ENCODE results near the gene BIRC3. TPM values are rescaled to one million over a fixed set of nuclear protein-coding genes. Genes with fewer than 3 reads are reported as not detected.

The BIRC3 gene
- total RNA-seq, 4 donors from 2014 or later, result 2.4 to 6.9 (median 6.0) TPM

- Histone ChIP-seq H3K27me3 (no peaks in the 10 kb centered on the region), H3K4me1 (peaks cover 0 to 39% (median 13%) of the 10 kb centered on the region in 3 donors), H3K36me3 (peaks cover 0 to 20% (median 7%) of the 10 kb centered on the region in 3 donors), H3K9me3 (no peaks in the 10 kb centered on the region), H3K4me3 (no peak overlapping the region), H3K27ac (peak overlapping the region in 1 of 4 donors; percentile 17)
- no peak for DNase-seq
- 78 to 83% methylated on average over 1 of the region's 1 CpG for WGBS, 2 donors
- TF ChIP-seq POLR2A (IDR thresholded peaks at IDR 0.05) (no peak), CTCF (IDR thresholded peaks at IDR 0.05) (no peak)
- intact Hi-C loops (cut with DNase I), result no loop called here
Measured at GRCh38 chr11:102323542-102324251, 6.4 kb downstream of the BIRC3 start.

- H3K27me3 ChIP-seq, result no peaks in the 10 kb centered on the region
- intact Hi-C loops (cut with DNase I), result no loop called here
- H3K36me3 ChIP-seq, result peaks cover 0 to 34% (median 7%) of the 10 kb centered on the region in 3 donors
- peak in 2 of 6 experiments; percentile 21 to 28 for TF ChIP-seq CTCF (IDR thresholded peaks at IDR 0.05)
- TF ChIP-seq POLR2A (IDR thresholded peaks at IDR 0.05), result no peak
- H3K9me3 ChIP-seq, result no peaks in the 10 kb centered on the region
- no peak overlapping the region for H3K4me3 ChIP-seq
- WGBS, 2 donors, result 35 to 41% methylated on average over 3 of the region's 3 CpGs
- DNase-seq, result no peak
- H3K27ac ChIP-seq, result no peak overlapping the region
- peaks cover 0 to 25% (median 5%) of the 10 kb centered on the region in 3 donors for H3K4me1 ChIP-seq
Measured at GRCh38 chr11:102325088-102325487, 7.8 kb downstream of the BIRC3 start.

GRCh38 chr11:102328748-102329147 lies 11.5 kb downstream of the BIRC3 start:
- H3K9me3 ChIP-seq, result no peaks in the 10 kb centered on the region
- peaks cover 0 to 19% (median 3%) of the 10 kb centered on the region in 3 donors for H3K4me1 ChIP-seq
- no peaks in the 10 kb centered on the region for H3K27me3 ChIP-seq
- intact Hi-C loops (cut with DNase I), result no loop called here
- WGBS, 2 donors, result 95 to 100% methylated on average over 1 of the region's 1 CpG
- no peak overlapping the region for H3K4me3 ChIP-seq
- H3K27ac ChIP-seq, result no peak overlapping the region
- DNase-seq, result no peak
- TF ChIP-seq CTCF (IDR thresholded peaks at IDR 0.05), result no peak
- no peak for TF ChIP-seq POLR2A (IDR thresholded peaks at IDR 0.05)
- peaks cover 0 to 62% (median 7%) of the 10 kb centered on the region in 3 donors for H3K36me3 ChIP-seq

- H3K9me3 ChIP-seq, result no peaks in the 10 kb centered on the region
- H3K36me3 ChIP-seq, result peaks cover 0 to 65% (median 7%) of the 10 kb centered on the region in 3 donors
- TF ChIP-seq POLR2A (IDR thresholded peaks at IDR 0.05) (no peak), CTCF (IDR thresholded peaks at IDR 0.05) (no peak)
- H3K4me3 ChIP-seq, result no peak overlapping the region
- intact Hi-C loops (cut with DNase I), result no loop called here
- H3K27ac ChIP-seq, result no peak overlapping the region
- H3K27me3 ChIP-seq, result no peaks in the 10 kb centered on the region
- peaks cover 0 to 15% (median under 1%) of the 10 kb centered on the region in 3 donors for H3K4me1 ChIP-seq
- no peak for DNase-seq
Measured at GRCh38 chr11:102330231-102330630, 12.9 kb downstream of the BIRC3 start.

- Histone ChIP-seq H3K27ac (no peak overlapping the region), H3K9me3 (no peaks in the 10 kb centered on the region), H3K4me1 (peaks cover 0 to 14% (median 0%) of the 10 kb centered on the region in 3 donors), H3K27me3 (no peaks in the 10 kb centered on the region), H3K36me3 (peaks cover 0 to 65% (median 7%) of the 10 kb centered on the region in 3 donors), H3K4me3 (no peak overlapping the region)
- intact Hi-C loops (cut with DNase I), result no loop called here
- TF ChIP-seq CTCF (IDR thresholded peaks at IDR 0.05) (no peak), POLR2A (IDR thresholded peaks at IDR 0.05) (no peak)
- 83 to 89% methylated on average over 2 of the region's 2 CpGs for WGBS, 2 donors
- no peak for DNase-seq
Measured at GRCh38 chr11:102331341-102331740, 14.1 kb downstream of the BIRC3 start.

All from esophagus squamous epithelium (tissue), 5 donors.